Spinal cord (tissue), 10 donors: ENCODE results near the gene ADO. TPM values are rescaled to one million over a fixed set of nuclear protein-coding genes. Genes with fewer than 3 reads are reported as not detected.

ENCODE experiments used
- DNase-seq, 6 donors: peaks; one replicate each; pipeline versions ENCODE4 v3.0.0 to v3.0.0-alpha.2; 2013 to 2015; ENCODE audit warnings: low spot score in 6 of 6, low read depth in 4 of 6
- H3K27ac ChIP-seq: one replicate; pipeline ENCODE4 v1.5.1; 2013; ENCODE audit warnings: low read depth, low read length, control low read depth
- H3K27me3 ChIP-seq: one replicate; pipeline ENCODE4 v1.6.1; 2013; ENCODE audit warnings: low read length; ENCODE audit not compliant: control insufficient read depth, insufficient read depth
- H3K36me3 ChIP-seq: one replicate; pipeline ENCODE4 v1.6.1; 2013; ENCODE audit warnings: low read length; ENCODE audit not compliant: control insufficient read depth, insufficient read depth
- H3K4me1 ChIP-seq: one replicate; pipeline ENCODE4 v1.6.1; 2013; ENCODE audit warnings: low read length; ENCODE audit not compliant: control insufficient read depth, insufficient read depth
- H3K4me3 ChIP-seq: one replicate; pipeline ENCODE4 v1.5.1; 2013; ENCODE audit warnings: low read depth, low read length, control low read depth
- H3K9me3 ChIP-seq: one replicate; pipeline ENCODE4 v1.6.1; 2013; ENCODE audit warnings: low read length; ENCODE audit not compliant: control insufficient read depth, insufficient read depth
- WGBS: methylation state at CpG from one replicate; pipeline ENCODE4 v1.1.5; 2013; ENCODE audit warnings: missing lambda C conversion rate; ENCODE audit not compliant: insufficient coverage; 5-methylcytosine and 5-hydroxymethylcytosine counted together
- polyA plus RNA-seq, 2 donors: library from polyadenylated mRNA; unstranded; fragments of 120-200 nt; gene quantifications; one replicate each; pipeline ENCODE4 v1.2.1, GENCODE V29; 2013; ENCODE audit not compliant: insufficient read length in 2 of 2
- total RNA-seq, 2 donors: library from RNA; depleted of rRNA in 1 of 2; stranded (reverse); fragments of 120-200 nt in 1 of 2; fragments of >200 nt in 1 of 2; gene quantifications; one replicate each; pipeline versions ENCODE4 v1.2.3 to v1.2.4, GENCODE V29; 2013 to 2014
- donor health status: healthy.

Gene ADO
- total and polyA plus RNA-seq, 4 donors: 32.3 to 53.5 (median 44.0) TPM

GRCh38 chr10:62851442-62851841 lies 46.9 kb downstream of the ADO start:
- Histone ChIP-seq H3K4me3 (no peak overlapping the region), H3K27me3 (no peaks in the 10 kb centered on the region), H3K36me3 (no peaks in the 10 kb centered on the region), H3K27ac (no peak overlapping the region), H3K4me1 (no peaks in the 10 kb centered on the region), H3K9me3 (peaks cover 5% of the 10 kb centered on the region)
- 68% methylated on average over 2 of the region's 2 CpGs for WGBS
- DNase-seq: no peak

GRCh38 chr10:62852961-62853702 lies 48.6 kb downstream of the ADO start:
- H3K9me3 ChIP-seq: no peaks in the 10 kb centered on the region
- no peak overlapping the region for H3K27ac ChIP-seq
- no peaks in the 10 kb centered on the region for H3K4me1 ChIP-seq
- no peak for DNase-seq
- WGBS: 83% methylated on average over 1 of the region's 6 CpGs
- no peak overlapping the region for H3K4me3 ChIP-seq
- H3K36me3 ChIP-seq: no peaks in the 10 kb centered on the region
- no peaks in the 10 kb centered on the region for H3K27me3 ChIP-seq

- no peak overlapping the region for H3K4me3 ChIP-seq
- H3K9me3 ChIP-seq: no peaks in the 10 kb centered on the region
- DNase-seq: no peak
- H3K36me3 ChIP-seq: no peaks in the 10 kb centered on the region
- H3K27ac ChIP-seq: no peak overlapping the region
- 76% methylated on average over 2 of the region's 5 CpGs for WGBS
- peaks cover 3% of the 10 kb centered on the region for H3K4me1 ChIP-seq
- no peaks in the 10 kb centered on the region for H3K27me3 ChIP-seq
Measured at GRCh38 chr10:62853710-62854109, 49.2 kb downstream of the ADO start.

- no peak overlapping the region for H3K27ac ChIP-seq
- DNase-seq: no peak
- no peaks in the 10 kb centered on the region for H3K9me3 ChIP-seq
- WGBS: 100% methylated on average over 2 of the region's 4 CpGs
- H3K36me3 ChIP-seq: no peaks in the 10 kb centered on the region
- no peaks in the 10 kb centered on the region for H3K27me3 ChIP-seq
- H3K4me1 ChIP-seq: peaks cover 5% of the 10 kb centered on the region
- H3K4me3 ChIP-seq: no peak overlapping the region
Measured at GRCh38 chr10:62856021-62856420, 51.5 kb downstream of the ADO start.

Other genes with a start within 250 kb of the ADO start
- gene EGR2, start 11.6 kb downstream of the ADO start, total RNA-seq: 10 to 100 TPM in 1 of 2 donors, 1 to 10 TPM in 1; 3.9 to 12.0 TPM
- 1 to 10 TPM; 2.2 to 2.7 TPM for gene EGR2, start 11.6 kb downstream of the ADO start, polyA plus RNA-seq